Brain microvascular endothelial cell (primary cell): ENCODE results near the gene UQCRH.
A peak's percentile ranks its signal among the peaks of the same experiment; 100 is the strongest.
"Not testable (repeated sequence)": the region's sequence is repeated elsewhere in the genome, so short reads cannot be mapped to it uniquely, and the experiment has no call there.

ENCODE experiments used
- DNase-seq: peaks from one replicate; pipeline ENCODE4 v3.0.0-alpha.2; 2020
- H3K27ac ChIP-seq: fragments of 250-450 bp; sonication (Bioruptor Pico); 2 replicates; pipeline ENCODE4 v1.5.1; 2020; ENCODE audit warnings: mild to moderate bottlenecking, moderate library complexity
- H3K27me3 ChIP-seq: fragments of 250-450 bp; sonication (Bioruptor Pico); replicated peaks from 2 replicates; pipeline ENCODE4 v1.5.1; 2020; ENCODE audit warnings: mild to moderate bottlenecking
- H3K36me3 ChIP-seq: fragments of 250-450 bp; sonication (Bioruptor Pico); replicated peaks from 2 replicates; pipeline ENCODE4 v1.5.1; 2020; ENCODE audit warnings: mild to moderate bottlenecking
- H3K4me3 ChIP-seq: 2 replicates; pipeline ENCODE4 v1.5.1; 2011; ENCODE audit warnings: low read depth, mild to moderate bottlenecking, control low read depth, low read length, moderate library complexity
- in situ Hi-C: cut with HindIII; loops from 2 replicates; pipeline ENCODE4 v1.10.0; 2017; ENCODE audit warnings: low sequenced_read_pairs, low pct_ligation_motif_present
- TF ChIP-seq, protein P1 (sequence below): IDR thresholded peaks from 2 replicates; pipeline ENCODE4 v1.5.1; 2011; ENCODE audit warnings: low read depth, mild to moderate bottlenecking, moderate library complexity, low read length, control low read depth, inconsistent platforms; ENCODE audit errors: missing control alignments

UQCRH gene

DNA sequence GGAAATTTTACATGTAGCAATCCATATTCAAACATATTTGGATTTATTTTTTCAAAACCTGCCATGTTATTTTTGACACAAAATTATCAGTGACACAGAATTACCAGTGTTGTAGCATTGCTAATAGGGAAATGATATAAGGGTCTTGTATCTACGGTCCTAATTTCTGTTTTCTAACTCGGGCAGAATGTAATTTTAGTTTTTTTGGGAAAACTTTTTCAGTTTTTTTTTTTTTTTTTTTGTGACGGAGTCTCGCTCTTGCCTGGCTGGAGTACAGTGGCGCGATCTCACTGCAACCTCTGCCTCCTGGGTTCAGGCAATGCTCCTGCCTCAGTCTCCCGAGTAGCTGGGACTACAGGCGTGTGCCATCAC is 2.6 kb downstream of the UQCRH start:
- no peak overlapping the region for H3K4me3 ChIP-seq
- in situ Hi-C loops = no loop called here
- TF ChIP-seq, protein P1, sequence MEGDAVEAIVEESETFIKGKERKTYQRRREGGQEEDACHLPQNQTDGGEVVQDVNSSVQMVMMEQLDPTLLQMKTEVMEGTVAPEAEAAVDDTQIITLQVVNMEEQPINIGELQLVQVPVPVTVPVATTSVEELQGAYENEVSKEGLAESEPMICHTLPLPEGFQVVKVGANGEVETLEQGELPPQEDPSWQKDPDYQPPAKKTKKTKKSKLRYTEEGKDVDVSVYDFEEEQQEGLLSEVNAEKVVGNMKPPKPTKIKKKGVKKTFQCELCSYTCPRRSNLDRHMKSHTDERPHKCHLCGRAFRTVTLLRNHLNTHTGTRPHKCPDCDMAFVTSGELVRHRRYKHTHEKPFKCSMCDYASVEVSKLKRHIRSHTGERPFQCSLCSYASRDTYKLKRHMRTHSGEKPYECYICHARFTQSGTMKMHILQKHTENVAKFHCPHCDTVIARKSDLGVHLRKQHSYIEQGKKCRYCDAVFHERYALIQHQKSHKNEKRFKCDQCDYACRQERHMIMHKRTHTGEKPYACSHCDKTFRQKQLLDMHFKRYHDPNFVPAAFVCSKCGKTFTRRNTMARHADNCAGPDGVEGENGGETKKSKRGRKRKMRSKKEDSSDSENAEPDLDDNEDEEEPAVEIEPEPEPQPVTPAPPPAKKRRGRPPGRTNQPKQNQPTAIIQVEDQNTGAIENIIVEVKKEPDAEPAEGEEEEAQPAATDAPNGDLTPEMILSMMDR = no peak
- no peak overlapping the region for H3K27ac ChIP-seq
- no peaks in the 10 kb centered on the region for H3K27me3 ChIP-seq
- peaks cover 19% of the 10 kb centered on the region for H3K36me3 ChIP-seq
- DNase-seq = no peak

- Histone ChIP-seq H3K36me3 (peaks cover 49% of the 10 kb centered on the region), H3K4me3 (no peak overlapping the region), H3K27ac (no peak overlapping the region), H3K27me3 (no peaks in the 10 kb centered on the region)
- no peak for DNase-seq
- TF ChIP-seq, protein P1 = no peak
- in situ Hi-C loops = no loop called here
Observed at GRCh38 chr1:46309401-46310159, 6.1 kb downstream of the UQCRH start.

GRCh38 chr1:46310321-46310720 is 6.8 kb downstream of the UQCRH start:
- in situ Hi-C loops = no loop called here
- peaks cover 54% of the 10 kb centered on the region for H3K36me3 ChIP-seq

GRCh38 chr1:46315669-46316403 is 12.3 kb downstream of the UQCRH start:
- TF ChIP-seq, protein P1 = no peak
- Histone ChIP-seq H3K27me3 (no peaks in the 10 kb centered on the region), H3K36me3 (peaks cover 48% of the 10 kb centered on the region), H3K27ac (peak overlapping the region; percentile 53), H3K4me3 (no peak overlapping the region)
- in situ Hi-C loops = no loop called here
- peak; percentile 27 for DNase-seq

More at GRCh38 chr1:46310321-46310720, 6.8 kb downstream of the UQCRH start:
- TF ChIP-seq, protein P1 = no peak
- H3K4me3 ChIP-seq = no peak overlapping the region
- H3K27me3 ChIP-seq = no peaks in the 10 kb centered on the region
- no peak overlapping the region for H3K27ac ChIP-seq
- no peak for DNase-seq

DNA sequence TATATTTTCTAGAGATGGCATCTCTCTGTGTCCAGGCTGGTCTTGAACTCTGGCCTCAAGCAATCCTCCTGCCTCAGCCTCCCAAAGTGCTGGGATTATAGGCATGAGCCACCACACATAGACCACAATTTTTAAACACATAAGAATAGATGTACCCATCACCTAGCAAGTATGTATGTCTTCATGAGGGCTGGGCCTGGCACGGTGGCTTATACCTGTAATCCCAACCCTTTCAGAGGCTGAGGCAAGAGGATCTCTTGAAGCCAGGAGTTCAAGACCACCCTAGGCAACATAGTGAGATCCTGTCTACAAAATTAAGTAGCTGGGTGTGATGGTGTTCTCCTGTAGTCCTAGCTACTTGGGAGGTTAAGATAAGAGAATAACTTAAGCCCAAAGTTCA is 13.8 kb downstream of the UQCRH start:
- in situ Hi-C loops = no loop called here
- Histone ChIP-seq H3K36me3 (peaks cover 37% of the 10 kb centered on the region), H3K4me3 (no peak overlapping the region), H3K27me3 (no peaks in the 10 kb centered on the region), H3K27ac (no peak overlapping the region)
- no peak for DNase-seq
- TF ChIP-seq, protein P1 = no peak

DNA sequence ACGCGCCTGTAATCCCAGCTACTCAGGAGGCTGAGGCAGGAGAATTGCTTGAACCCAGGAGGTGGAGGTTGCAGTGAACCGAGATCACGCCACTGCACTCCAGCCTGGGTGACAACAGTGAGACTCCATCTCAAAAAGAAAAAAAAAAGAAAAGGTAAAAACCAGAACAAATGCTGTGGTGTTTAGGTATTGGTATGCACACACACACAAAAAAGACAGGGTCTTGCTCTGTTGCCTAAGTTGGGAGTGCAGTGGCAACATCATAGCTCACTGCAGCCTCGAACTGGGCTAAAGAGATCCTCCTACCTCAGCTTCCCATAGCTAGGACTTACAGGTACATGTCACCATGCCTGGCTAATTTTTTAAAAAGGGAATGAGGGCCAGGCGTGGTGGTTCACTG is 15.8 kb downstream of the UQCRH start:
- H3K4me3 ChIP-seq, in situ Hi-C loops, H3K27ac ChIP-seq, DNase-seq, H3K27me3 ChIP-seq: not testable (repeated sequence)
- H3K36me3 ChIP-seq = peaks cover 17% of the 10 kb centered on the region

GRCh38 chr1:46319960-46320914 is 16.7 kb downstream of the UQCRH start:
- DNase-seq, H3K27ac ChIP-seq, in situ Hi-C loops: not testable (repeated sequence)

GRCh38 chr1:46322191-46322590 is 18.7 kb downstream of the UQCRH start:
- DNase-seq, in situ Hi-C loops, H3K4me3 ChIP-seq, H3K36me3 ChIP-seq, H3K27ac ChIP-seq, H3K27me3 ChIP-seq: not testable (repeated sequence)

More at GRCh38 chr1:46319960-46320914, 16.7 kb downstream of the UQCRH start:
- H3K27me3 ChIP-seq, H3K4me3 ChIP-seq: not testable (repeated sequence)
- H3K36me3 ChIP-seq = peaks cover 11% of the 10 kb centered on the region
